HepG2 (cell line): ENCODE measurements around the gene PLA2G4B. TPM values are rescaled to one million over a fixed set of nuclear protein-coding genes. Genes with fewer than 3 reads are reported as not detected.

Source experiments
- ATF5 ChIP-seq: sonication (generic); formaldehyde crosslinking; IDR thresholded peaks from 2 replicates; pipeline ENCODE4 v1.4.0; 2020; ENCODE audit warnings: mild to moderate bottlenecking, low read depth, missing genetic modification reagents
- HINFP ChIP-seq: sonication (generic); formaldehyde crosslinking; IDR thresholded peaks from 2 replicates; pipeline ENCODE4 v1.4.0; 2020; ENCODE audit warnings: low read depth, mild to moderate bottlenecking, missing genetic modification reagents
- HNRNPH1 ChIP-seq: fragments of 200-400 bp; formaldehyde crosslinking; optimal IDR thresholded peaks from 2 replicates; pipeline ENCODE3; 2017; ENCODE audit warnings: mild to moderate bottlenecking, low read depth, low read length
- HOXA3 ChIP-seq: sonication (generic); formaldehyde crosslinking; IDR thresholded peaks from 2 replicates; pipeline ENCODE4 v1.5.0; 2020; ENCODE audit warnings: missing genetic modification reagents
- NFE2 ChIP-seq: sonication (generic); formaldehyde crosslinking; IDR thresholded peaks from 2 replicates; pipeline ENCODE4 v1.4.0; 2020; ENCODE audit warnings: missing genetic modification reagents
- NFRKB ChIP-seq: fragments of 450-650 bp; IDR thresholded peaks from 2 replicates; pipeline ENCODE4 v1.6.1; 2017
- NFYC ChIP-seq: IDR thresholded peaks from 2 replicates; pipeline ENCODE4 v1.6.1; 2016; ENCODE audit warnings: missing genetic modification reagents, missing compliant biosample characterization
- NR2C2 ChIP-seq: sonication (generic); formaldehyde crosslinking; IDR thresholded peaks from 2 replicates; pipeline ENCODE4 v1.4.0; 2020; ENCODE audit warnings: missing genetic modification reagents, mild to moderate bottlenecking, moderate library complexity, borderline replicate concordance
- SRSF4 ChIP-seq: fragments of 200-400 bp; formaldehyde crosslinking; IDR thresholded peaks from one replicate; pipeline ENCODE4 v1.6.1; 2018; ENCODE audit warnings: mild to moderate bottlenecking, low read depth, low read length, moderate library complexity; ENCODE audit not compliant: poor library complexity, severe bottlenecking
- STAT6 ChIP-seq: sonication (generic); formaldehyde crosslinking; IDR thresholded peaks from 2 replicates; pipeline ENCODE4 v1.4.0; 2020; ENCODE audit warnings: missing genetic modification reagents, mild to moderate bottlenecking, borderline replicate concordance
- TSC22D2 ChIP-seq: sonication (generic); formaldehyde crosslinking; IDR thresholded peaks from 2 replicates; pipeline ENCODE4 v1.5.1; 2020; ENCODE audit warnings: missing genetic modification reagents, mild to moderate bottlenecking, borderline replicate concordance
- ZFX ChIP-seq: sonication (generic); formaldehyde crosslinking; IDR thresholded peaks from 2 replicates; pipeline ENCODE4 v1.4.0; 2020; ENCODE audit warnings: mild to moderate bottlenecking, low read depth, missing genetic modification reagents, moderate library complexity
- ZNF101 ChIP-seq: sonication (generic); formaldehyde crosslinking; IDR thresholded peaks from 2 replicates; pipeline ENCODE4 v1.4.0; 2020; ENCODE audit warnings: mild to moderate bottlenecking, low read depth, missing genetic modification reagents, borderline replicate concordance
- ZNF501 ChIP-seq: sonication (generic); formaldehyde crosslinking; IDR thresholded peaks from 2 replicates; pipeline ENCODE4 v1.5.1; 2020; ENCODE audit warnings: mild to moderate bottlenecking, moderate library complexity, missing genetic modification reagents
- ZNF577 ChIP-seq: sonication (generic); formaldehyde crosslinking; IDR thresholded peaks from 2 replicates; pipeline ENCODE4 v1.4.0; 2020; ENCODE audit warnings: mild to moderate bottlenecking, low read depth, missing genetic modification reagents, borderline replicate concordance
- ZNF687 ChIP-seq: sonication (generic); formaldehyde crosslinking; IDR thresholded peaks from 2 replicates; pipeline ENCODE4 v1.5.1; 2020; ENCODE audit warnings: mild to moderate bottlenecking, missing genetic modification reagents, moderate library complexity
- ZNF782 ChIP-seq: sonication (generic); formaldehyde crosslinking; IDR thresholded peaks from 2 replicates; pipeline ENCODE4 v1.4.0; 2020; ENCODE audit warnings: missing genetic modification reagents, mild to moderate bottlenecking, borderline replicate concordance
- ZSCAN29 ChIP-seq: sonication (generic); formaldehyde crosslinking; conservative IDR thresholded peaks from 2 replicates; pipeline ENCODE4 v1.4.0; 2020; ENCODE audit warnings: mild to moderate bottlenecking, missing genetic modification reagents
- ZSCAN5A ChIP-seq: sonication (generic); formaldehyde crosslinking; IDR thresholded peaks from 2 replicates; pipeline ENCODE4 v1.8.0; 2022; ENCODE audit warnings: mild to moderate bottlenecking, missing genetic modification reagents, borderline replicate concordance
- polyA plus RNA-seq, 8 experiments: library from polyadenylated mRNA; depleted of rRNA in 3 of 8; stranded (reverse) in 7 of 8; unstranded in 1 of 8; fragments of >200 nt; fragmentation: Illumina TruSeq in 4 of 8; extraction: Trizol in 4 of 8; gene quantifications; 2 replicates each; pipeline versions ENCODE4 v1.2.1 to v1.2.3, GENCODE V29; 2011 to 2016; ENCODE audit warnings: low read depth in 4 of 8, missing spikeins in 1 of 8, mixed read lengths in 1 of 8; ENCODE audit not compliant: insufficient read depth in 1 of 8
- total RNA-seq, 5 experiments: library from RNA; depleted of rRNA; stranded (reverse); fragments of >200 nt; fragmentation: Illumina TruSeq; extraction: Trizol; gene quantifications; 2 replicates each; pipeline ENCODE4 v1.2.3, GENCODE V29; 2016; ENCODE audit warnings: low read depth in 1 of 5

PLA2G4B gene
- total and polyA plus RNA-seq, 2 of the 13 experiments (the other 11 are each of a cell fraction or from before 2014, with no cell fraction given), result 5.1 to 8.0 TPM

- 0 out of 2 replicates have a peak, but pooled peaks have one; percentile 46 for TF ChIP-seq ATF5 (CRISPR knock-in tag)
- TF ChIP-seq STAT6 (CRISPR knock-in tag), result no peak
- peak; percentile 60 for TF ChIP-seq ZNF687 (CRISPR knock-in tag)
- TF ChIP-seq NR2C2 (CRISPR knock-in tag), result peak; percentile 93
- TF ChIP-seq HOXA3 (CRISPR knock-in tag), result peak; percentile 13; the same call in 1 of the 2 replicates
- no peak for TF ChIP-seq TSC22D2 (CRISPR knock-in tag)
- no peak for TF ChIP-seq ZSCAN5A
- no peak for TF ChIP-seq ZNF101 (CRISPR knock-in tag)
- peak; percentile 66; the same call in 1 of the 2 replicates for TF ChIP-seq ZSCAN29 (CRISPR knock-in tag)
- no peak for TF ChIP-seq NFYC (CRISPR knock-in tag)
- TF ChIP-seq NFE2 (CRISPR knock-in tag), result no peak
- TF ChIP-seq ZNF501 (CRISPR knock-in tag), result 0 out of 2 replicates have a peak, but pooled peaks have one; percentile 24
- TF ChIP-seq SRSF4, result no peak
- TF ChIP-seq HINFP (CRISPR knock-in tag), result 0 out of 2 replicates have a peak, but pooled peaks have one; percentile 25
- peak; percentile 79 for TF ChIP-seq ZFX (CRISPR knock-in tag)
- no peak for TF ChIP-seq ZNF782 (CRISPR knock-in tag)
- TF ChIP-seq HNRNPH1, result no peak
- no peak for TF ChIP-seq NFRKB
- TF ChIP-seq ZNF577 (CRISPR knock-in tag), result no peak
These were observed 27.6 kb downstream of the PLA2G4B start (continued) for GRCh38 chr15:41866263-41866703.
